GM21515 (cell line): ENCODE results near the gene DDX54.

Experiments used
- ATAC-seq: cut with Tn5 transposase; IDR thresholded peaks from one replicate; pipeline ENCODE4 v1.9.1; 2021; ENCODE audit not compliant: unreplicated experiment

The DDX54 gene

GRCh38 chr12:113195598-113195997 lies 10.3 kb upstream of the DDX54 start:
- ATAC-seq: no peak

DNA sequence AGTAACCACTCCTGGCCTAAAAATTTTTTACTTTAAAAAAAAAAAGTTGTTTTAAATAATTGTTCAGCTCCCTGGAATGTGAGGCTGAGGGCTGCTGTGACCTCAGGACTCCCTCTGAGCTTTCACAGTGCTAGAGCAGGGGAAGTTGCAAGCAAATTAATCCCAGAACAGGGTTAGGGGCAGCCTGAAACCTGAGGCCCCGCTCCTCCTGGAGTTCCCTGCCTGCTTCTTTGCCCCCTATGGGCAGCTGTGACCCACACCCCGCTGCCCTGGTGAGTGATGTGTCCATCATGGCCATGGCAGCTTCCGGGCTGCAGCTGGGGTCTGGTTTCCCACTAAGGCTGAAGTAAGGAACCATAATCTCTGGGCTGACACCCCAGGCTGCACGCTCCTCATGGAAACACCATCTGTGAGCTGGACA lies 9.7 kb upstream of the DDX54 start:
- ATAC-seq: no peak

GRCh38 chr12:113191227-113191626 lies 5.9 kb upstream of the DDX54 start:
- ATAC-seq: no peak

DNA sequence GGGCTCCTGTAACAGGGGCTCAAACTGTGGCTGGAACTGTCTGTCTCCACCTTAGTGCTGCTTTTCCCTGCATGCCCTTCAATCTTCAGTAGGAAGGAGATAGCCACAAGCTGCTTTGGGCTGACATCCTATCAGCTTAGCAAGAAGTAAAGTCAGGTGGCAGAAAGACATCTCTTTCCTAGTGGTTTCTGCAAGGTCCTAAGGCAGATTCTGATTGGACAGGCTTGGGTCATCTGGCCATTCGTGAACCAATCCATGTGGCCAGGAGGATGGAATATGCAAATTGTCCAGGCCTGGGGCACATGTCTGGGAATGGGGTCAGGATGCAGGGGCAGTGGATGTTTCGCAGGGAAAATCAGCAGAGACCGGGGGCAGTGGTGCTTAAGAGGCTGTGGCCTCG lies 5.5 kb upstream of the DDX54 start:
- no peak for ATAC-seq

GRCh38 chr12:113189361-113189760 lies 4.1 kb upstream of the DDX54 start:
- no peak for ATAC-seq

- no peak for ATAC-seq
These were observed 1.5 kb upstream of the DDX54 start for GRCh38 chr12:113186666-113187325.

DNA sequence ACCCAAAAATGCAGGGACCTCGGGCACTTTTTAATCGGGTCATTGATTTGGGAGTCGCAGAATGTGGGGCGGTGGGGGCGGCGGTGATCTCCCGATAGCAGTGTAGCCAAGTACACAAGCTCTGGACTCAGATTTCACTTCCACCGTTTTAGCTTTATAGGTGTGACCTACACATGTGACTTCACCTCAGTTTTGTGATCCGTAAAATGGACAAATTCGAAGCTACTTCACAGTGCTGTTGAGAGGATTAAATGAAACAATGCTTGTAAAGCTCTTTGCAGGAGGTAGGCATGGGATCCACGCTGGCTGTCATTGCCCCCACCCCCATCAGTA lies 721 bp upstream of the DDX54 start:
- no peak for ATAC-seq

GRCh38 chr12:113184900-113185179 lies 438 bp downstream of the DDX54 start:
- ATAC-seq: peak; percentile 82

GRCh38 chr12:113184098-113184899 lies 979 bp downstream of the DDX54 start:
- peak; percentile 47 for ATAC-seq

DNA sequence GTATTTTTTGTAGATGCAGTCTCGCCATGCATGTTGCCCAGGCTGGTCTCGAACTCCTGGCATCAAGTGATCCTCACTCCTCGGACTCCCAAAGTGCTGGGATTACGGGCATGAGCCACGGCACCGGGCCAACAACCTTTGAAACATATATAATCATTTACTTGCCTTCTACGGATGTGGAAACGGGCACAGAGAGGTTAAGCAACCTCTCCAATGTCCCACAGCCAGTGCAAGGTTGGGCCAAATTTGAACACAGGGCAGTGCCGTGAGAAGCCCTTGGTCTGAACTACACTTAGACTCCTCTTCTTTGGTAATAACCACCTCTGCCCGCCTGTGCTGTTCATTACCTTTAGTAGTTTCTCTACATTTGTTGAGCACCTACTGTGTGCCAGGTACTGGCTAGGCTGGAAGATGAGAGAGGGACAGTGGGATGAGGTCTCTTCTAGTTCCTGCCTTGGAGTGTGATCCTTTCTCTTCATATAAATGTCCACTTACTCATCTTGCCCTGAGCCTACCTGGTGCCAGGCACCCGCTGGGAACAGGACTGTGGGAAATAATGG lies 2.2 kb downstream of the DDX54 start:
- ATAC-seq: no peak

DNA sequence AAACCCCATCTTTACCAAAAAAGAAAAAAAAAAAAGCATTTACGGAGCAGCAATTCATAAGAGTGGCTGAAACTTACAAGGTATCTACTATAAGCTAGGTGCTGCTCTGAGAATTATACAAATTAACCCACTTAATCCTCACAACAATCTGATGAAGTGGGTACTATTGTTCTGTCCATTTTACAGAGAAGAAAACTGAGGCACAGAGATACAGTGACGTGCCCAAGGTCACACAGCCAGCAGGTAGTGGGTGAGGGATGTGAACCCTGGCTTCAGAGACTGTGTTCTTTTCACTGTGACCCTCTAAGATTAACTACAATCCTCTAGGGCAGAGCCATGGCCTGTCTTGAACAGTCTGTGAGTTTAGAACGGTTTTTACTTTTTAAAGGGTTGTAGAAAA lies 3.3 kb downstream of the DDX54 start:
- no peak for ATAC-seq

GRCh38 chr12:113180333-113180732 lies 4.9 kb downstream of the DDX54 start:
- ATAC-seq: no peak

DNA sequence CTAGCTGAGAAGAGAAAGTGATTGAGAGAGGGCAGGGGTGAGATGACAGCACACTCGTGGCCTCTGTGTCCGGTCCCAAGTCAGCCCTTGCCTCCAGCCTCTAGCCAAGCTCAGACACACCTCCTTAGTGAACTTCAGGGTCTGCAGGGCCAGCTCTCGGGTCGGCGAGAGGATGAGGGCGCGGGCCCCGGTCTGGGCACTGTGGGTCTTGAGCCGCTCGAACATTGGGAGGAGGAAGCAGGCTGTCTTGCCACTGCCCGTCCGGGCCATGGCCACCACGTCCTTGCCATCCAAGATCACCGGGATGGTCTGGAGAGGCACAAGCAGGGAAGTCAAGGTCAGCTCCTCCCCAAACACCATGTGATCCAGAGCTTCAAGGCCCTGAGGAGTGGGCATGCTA lies 6.3 kb downstream of the DDX54 start:
- no peak for ATAC-seq

DNA sequence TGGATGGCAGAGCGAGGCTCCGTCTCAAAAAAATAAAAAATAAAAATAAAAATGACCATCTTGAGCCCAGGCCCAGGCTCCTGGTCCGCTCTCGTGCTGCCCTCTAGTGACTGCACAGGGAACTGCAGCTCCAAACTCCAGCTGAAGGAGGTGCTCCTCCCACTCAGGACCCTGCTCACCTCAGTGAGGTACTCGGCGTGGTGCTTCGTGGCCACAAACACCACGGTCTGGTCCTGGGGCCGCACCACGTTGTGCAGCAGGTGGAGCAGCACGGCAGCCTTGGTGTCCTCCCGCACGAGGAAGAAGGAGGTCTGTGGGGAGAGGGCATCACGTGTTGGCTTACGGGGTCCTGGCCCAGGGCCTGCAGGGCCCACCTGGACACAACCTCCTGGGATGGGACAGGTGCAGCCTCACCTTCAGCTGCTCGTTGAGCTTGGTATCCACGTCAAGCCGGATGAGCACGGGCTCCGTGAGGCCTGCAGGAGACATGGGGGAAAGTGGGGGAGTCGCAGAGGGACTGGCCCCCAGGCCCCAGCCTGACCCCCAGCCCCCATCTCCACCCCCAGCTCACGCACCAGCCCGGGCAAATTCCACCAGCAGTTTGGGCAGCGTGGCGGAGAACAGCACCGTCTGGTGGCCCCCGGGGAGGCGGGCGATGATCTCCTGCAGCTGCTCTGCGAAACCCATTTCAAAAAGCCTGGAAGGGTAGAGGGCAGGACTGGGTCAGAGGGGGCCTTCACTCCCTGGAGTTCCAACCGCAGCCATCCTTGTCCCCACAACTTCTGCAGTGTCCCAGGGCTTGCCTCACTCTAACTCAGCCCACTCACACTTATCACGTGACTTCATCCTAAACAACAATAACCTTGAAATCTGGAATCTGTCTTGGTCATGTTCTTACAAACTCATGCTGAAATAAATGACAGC lies 10.6 kb downstream of the DDX54 start:
- ATAC-seq: peak; percentile 54

GRCh38 chr12:113173081-113173698 lies 12.1 kb downstream of the DDX54 start:
- ATAC-seq: peak; percentile 56

DNA sequence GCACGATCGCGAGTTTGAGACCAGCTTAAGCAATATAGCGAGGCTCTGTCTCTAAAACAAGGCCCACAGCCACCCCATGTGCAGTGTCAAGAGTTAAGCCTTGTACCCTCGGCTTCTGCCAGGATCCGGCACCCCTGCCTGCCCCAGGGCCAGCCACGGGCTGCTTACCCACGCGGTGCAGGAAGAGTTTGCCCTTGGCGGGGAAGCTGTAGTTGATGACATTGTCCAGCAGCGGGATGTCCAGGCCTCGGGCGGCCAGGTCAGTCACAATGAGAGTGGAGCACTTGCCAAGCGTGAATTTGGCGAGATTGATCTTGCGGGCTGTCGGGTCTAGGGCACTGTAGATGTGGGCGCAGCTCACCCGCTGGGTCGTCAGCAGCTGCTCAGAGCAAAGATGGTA lies 13.1 kb downstream of the DDX54 start:
- no peak for ATAC-seq

DNA sequence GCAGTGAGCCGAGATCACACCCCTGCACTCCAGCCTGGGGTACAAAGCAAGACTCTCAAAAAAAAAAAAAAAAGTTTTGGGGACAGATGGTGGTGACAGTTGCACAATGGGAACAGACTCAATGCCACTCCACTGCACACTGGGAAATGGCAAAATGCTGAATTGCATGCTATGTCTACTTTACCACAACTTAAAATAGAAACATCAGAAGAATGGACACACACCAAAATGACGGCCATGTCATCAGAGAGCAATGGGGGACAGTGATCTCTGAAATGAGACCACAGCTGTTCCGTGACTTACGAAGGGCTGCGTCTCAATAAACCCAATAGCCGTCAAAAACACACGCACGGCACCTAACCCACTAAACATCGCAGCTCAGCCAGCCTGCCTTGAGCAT lies 13.7 kb downstream of the DDX54 start:
- ATAC-seq: no peak

GRCh38 chr12:113170926-113171325 lies 14.4 kb downstream of the DDX54 start:
- no peak for ATAC-seq

DNA sequence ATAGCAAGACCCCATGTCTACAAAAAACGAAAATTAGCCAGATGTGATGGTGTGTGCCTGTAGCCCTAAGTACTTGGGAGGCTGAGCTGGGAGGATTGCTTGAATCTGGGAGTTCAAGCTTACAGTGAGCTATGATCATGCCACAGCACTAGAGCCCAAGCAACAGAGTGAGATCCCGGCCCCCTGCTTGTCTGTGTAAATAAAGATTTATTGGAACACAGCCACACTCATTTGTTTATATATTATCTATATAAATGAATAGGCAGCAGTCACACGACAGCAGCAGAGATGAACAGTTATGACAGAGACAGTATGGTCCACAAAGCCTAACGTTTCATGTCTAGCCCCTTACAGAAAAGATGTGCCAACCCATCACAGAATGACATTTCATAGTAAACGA lies 14.8 kb downstream of the DDX54 start:
- no peak for ATAC-seq

DNA sequence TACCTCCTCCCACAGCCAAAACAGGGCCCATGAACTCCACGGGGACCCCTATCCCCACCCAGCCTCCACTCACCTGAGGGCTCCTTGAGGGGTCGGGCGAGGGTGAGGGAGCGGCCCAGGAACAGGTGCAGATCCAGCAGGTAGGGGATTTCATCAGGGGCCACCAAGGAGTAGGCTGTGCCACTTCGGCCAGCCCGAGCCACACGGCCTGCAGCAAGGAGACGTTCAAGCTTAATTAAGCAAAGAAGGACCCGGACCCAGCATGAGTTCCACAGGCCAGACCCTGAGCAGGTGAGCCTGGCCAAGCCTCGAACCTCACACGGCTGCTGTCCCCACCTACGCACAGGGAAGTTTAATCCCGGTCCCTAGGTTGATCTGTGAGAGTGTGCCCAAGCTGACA lies 15.6 kb downstream of the DDX54 start:
- ATAC-seq: no peak

DNA sequence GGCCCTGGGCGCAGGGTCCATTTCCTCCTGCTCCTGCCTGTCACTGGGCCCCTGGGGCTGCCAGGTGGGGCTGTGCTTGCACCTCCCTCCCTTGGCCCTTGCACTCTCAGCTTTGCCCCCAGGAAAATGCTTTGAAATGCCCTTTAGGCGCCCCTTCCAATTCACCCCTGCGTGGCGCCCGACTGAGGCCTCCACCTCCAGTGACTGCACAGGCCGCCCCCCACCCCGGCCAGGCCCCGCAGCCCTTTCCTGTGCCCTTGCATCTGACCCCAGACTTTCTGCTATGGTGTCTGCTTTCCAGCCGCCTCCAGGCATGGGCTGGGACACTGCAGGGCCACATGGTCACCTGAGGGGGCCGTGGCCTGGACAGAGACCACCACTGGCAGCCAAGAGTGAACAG lies 17.4 kb downstream of the DDX54 start:
- no peak for ATAC-seq
